ENCODE measurements around the gene RNF187. TPM values are rescaled to one million over a fixed set of nuclear protein-coding genes. Genes with fewer than 3 reads are reported as not detected.

The RNF187 gene
- total RNA-seq, 1 experiment from 2014 or later: 97.7 TPM

- H4K20me1 ChIP-seq (ENCODE audit: low read length): no peaks in the 10 kb centered on the region
- no peaks in the 10 kb centered on the region for H3K27me3 ChIP-seq (ENCODE audit: low read length)
- H3K4me2 ChIP-seq (ENCODE audit: low read length): no peak overlapping the region
- H3K9ac ChIP-seq (ENCODE audit: low read length): no peak overlapping the region
- H3K36me3 ChIP-seq (ENCODE audit: low read depth, low read length): no peaks in the 10 kb centered on the region
- no peaks in the 10 kb centered on the region for H3K9me3 ChIP-seq (ENCODE audit: low read length)
- intact Hi-C loops (cut with micrococcal nuclease): no loop called here
- H3K4me1 ChIP-seq (ENCODE audit: insufficient read depth, low read length): peaks cover 6% of the 10 kb centered on the region; the same call in 1 of the 2 replicates
- TF ChIP-seq EZH2phosphoT487 (IDR thresholded peaks at IDR 0.05; ENCODE audit: borderline replicate concordance, low read length): no peak
- no peak for TF ChIP-seq EZH2 (IDR thresholded peaks at IDR 0.05; ENCODE audit: low read length, unreplicated experiment)
- no peak for TF ChIP-seq CTCF (conservative IDR thresholded peaks at IDR 0.05; ENCODE audit: low read depth, low read length)
- H2AFZ ChIP-seq (ENCODE audit: low read length): no peak overlapping the region
- ChIA-PET CTCF (no interaction called here), POLR2A (ENCODE audit: unreplicated experiment) (no interaction called here)
- no peak overlapping the region for H3K27ac ChIP-seq (ENCODE audit: low read length)
- no TSS peak for BruUV-seq (replicated peaks)
- H3K4me3 ChIP-seq (ENCODE audit: low read length): no peak overlapping the region
- ATAC-seq: no peak
- H3K9me2 ChIP-seq (replicated peaks; ENCODE audit: low read length): no peaks in the 10 kb centered on the region
- no peak for DNase-seq
- H3F3A ChIP-seq (ENCODE audit: low read length, unreplicated experiment): no peaks in the 10 kb centered on the region
- H3K79me2 ChIP-seq (ENCODE audit: low read length): no peaks in the 10 kb centered on the region
These were observed 40.3 kb upstream of the RNF187 start for GRCh38 chr1:228446852-228447251.

GRCh38 chr1:228448372-228448771 is 38.8 kb upstream of the RNF187 start:
- no peak overlapping the region for H3K4me2 ChIP-seq (ENCODE audit: low read length)
- H3K27ac ChIP-seq (ENCODE audit: low read length): no peak overlapping the region
- no peak overlapping the region for H3K4me3 ChIP-seq (ENCODE audit: low read length)
- H3F3A ChIP-seq (ENCODE audit: low read length, unreplicated experiment): no peaks in the 10 kb centered on the region
- DNase-seq: no peak
- H3K36me3 ChIP-seq (ENCODE audit: low read depth, low read length): no peaks in the 10 kb centered on the region
- no peaks in the 10 kb centered on the region for H3K9me3 ChIP-seq (ENCODE audit: low read length)
- no peak overlapping the region for H3K9ac ChIP-seq (ENCODE audit: low read length)
- H2AFZ ChIP-seq (ENCODE audit: low read length): no peak overlapping the region
- intact Hi-C loops (cut with micrococcal nuclease): no loop called here
- H3K27me3 ChIP-seq (ENCODE audit: low read length): no peaks in the 10 kb centered on the region
- ATAC-seq: no peak
- CTCF ChIA-PET: no interaction called here
- H3K9me2 ChIP-seq (replicated peaks; ENCODE audit: low read length): no peaks in the 10 kb centered on the region
- POLR2A ChIA-PET (ENCODE audit: unreplicated experiment): no interaction called here
- no peaks in the 10 kb centered on the region for H3K79me2 ChIP-seq (ENCODE audit: low read length)
- H4K20me1 ChIP-seq (ENCODE audit: low read length): no peaks in the 10 kb centered on the region
- TF ChIP-seq EZH2 (IDR thresholded peaks at IDR 0.05; ENCODE audit: low read length, unreplicated experiment) (no peak), EZH2phosphoT487 (IDR thresholded peaks at IDR 0.05; ENCODE audit: borderline replicate concordance, low read length) (no peak), CTCF (conservative IDR thresholded peaks at IDR 0.05; ENCODE audit: low read depth, low read length) (no peak)
- H3K4me1 ChIP-seq (ENCODE audit: insufficient read depth, low read length): peaks cover 6% of the 10 kb centered on the region; the same call in 1 of the 2 replicates
- no TSS peak for BruUV-seq (replicated peaks)

- BruUV-seq (replicated peaks): no TSS peak
- POLR2A ChIA-PET (ENCODE audit: unreplicated experiment): no interaction called here
These were observed 37.0 kb upstream of the RNF187 start for GRCh38 chr1:228450200-228450599.

More at GRCh38 chr1:228450200-228450599, 37.0 kb upstream of the RNF187 start:
- H3K4me2 ChIP-seq (ENCODE audit: low read length): no peak overlapping the region
- H3K9ac ChIP-seq (ENCODE audit: low read length): no peak overlapping the region
- TF ChIP-seq EZH2 (IDR thresholded peaks at IDR 0.05; ENCODE audit: low read length, unreplicated experiment) (no peak), EZH2phosphoT487 (IDR thresholded peaks at IDR 0.05; ENCODE audit: borderline replicate concordance, low read length) (no peak), CTCF (conservative IDR thresholded peaks at IDR 0.05; ENCODE audit: low read depth, low read length) (no peak)
- no peaks in the 10 kb centered on the region for H3K9me2 ChIP-seq (replicated peaks; ENCODE audit: low read length)
- H3K27ac ChIP-seq (ENCODE audit: low read length): no peak overlapping the region
- DNase-seq: no peak
- no peak overlapping the region for H3K4me3 ChIP-seq (ENCODE audit: low read length)
- no peak for ATAC-seq
- CTCF ChIA-PET: interaction anchor here (0.6 kb wide), 1 partner anchor 317 kb away, joined by 3 read pairs; no protein-coding TSS in a partner anchor
- no peaks in the 10 kb centered on the region for H3K36me3 ChIP-seq (ENCODE audit: low read depth, low read length)
- H2AFZ ChIP-seq (ENCODE audit: low read length): no peak overlapping the region
- H3K79me2 ChIP-seq (ENCODE audit: low read length): peaks cover 9% of the 10 kb centered on the region
- no peaks in the 10 kb centered on the region for H3F3A ChIP-seq (ENCODE audit: low read length, unreplicated experiment)
- H4K20me1 ChIP-seq (ENCODE audit: low read length): no peaks in the 10 kb centered on the region
- no peaks in the 10 kb centered on the region for H3K9me3 ChIP-seq (ENCODE audit: low read length)
- H3K4me1 ChIP-seq (ENCODE audit: insufficient read depth, low read length): peaks cover 6% of the 10 kb centered on the region; the same call in 1 of the 2 replicates
- intact Hi-C loops (cut with micrococcal nuclease): no loop called here
- no peaks in the 10 kb centered on the region for H3K27me3 ChIP-seq (ENCODE audit: low read length)

Measured in PC-3 (cell line).